GM12892 (cell line): ENCODE data around the gene SCAPER.

Source experiments
- DNase-seq: peaks from one replicate; pipeline ENCODE4 v3.0.0; 2011; ENCODE audit not compliant: insufficient read length
- FAIRE-seq: peaks from 2 replicates; lab custom pipeline; 2011; peaks lifted over from hg19 to GRCh38; lab: Jason Lieb, UNC
- POLR2A ChIP-seq: IDR thresholded peaks from 2 replicates; pipeline ENCODE4 v1.6.1; 2011; ENCODE audit warnings: low read depth, low read length, control low read depth
- POLR2AphosphoS5 ChIP-seq: IDR thresholded peaks from 2 replicates; pipeline ENCODE4 v1.6.1; 2011; ENCODE audit warnings: low read depth, low read length, control low read depth
- TAF1 ChIP-seq: IDR thresholded peaks from 2 replicates; pipeline ENCODE4 v1.6.1; 2011; ENCODE audit warnings: low read depth, mild to moderate bottlenecking, control low read depth, low read length, borderline replicate concordance

Gene SCAPER

GRCh38 chr15:76669521-76670207 lies 235.5 kb downstream of the SCAPER start:
- no peak for DNase-seq
- TF ChIP-seq TAF1 (no peak), POLR2AphosphoS5 (no peak), POLR2A (no peak)
- no peak for FAIRE-seq

- TF ChIP-seq POLR2A = no peak
- TF ChIP-seq TAF1 = no peak
- no peak for TF ChIP-seq POLR2AphosphoS5
- FAIRE-seq = no peak
- DNase-seq = no peak
These were observed 236.2 kb downstream of the SCAPER start for GRCh38 chr15:76668900-76669299.

GRCh38 chr15:76667943-76668715 lies 237.0 kb downstream of the SCAPER start:
- DNase-seq (no peak), FAIRE-seq (peak; percentile 9)

GRCh38 chr15:76664895-76665294 lies 240.2 kb downstream of the SCAPER start:
- DNase-seq (no peak), FAIRE-seq (no peak)

More at GRCh38 chr15:76667943-76668715, 237.0 kb downstream of the SCAPER start:
- TF ChIP-seq TAF1 = no peak
- TF ChIP-seq POLR2AphosphoS5 = no peak
- no peak for TF ChIP-seq POLR2A

GRCh38 chr15:76664411-76664810 lies 240.7 kb downstream of the SCAPER start:
- FAIRE-seq (no peak), DNase-seq (no peak)
- no peak for TF ChIP-seq TAF1
- no peak for TF ChIP-seq POLR2AphosphoS5
- TF ChIP-seq POLR2A = no peak

More at GRCh38 chr15:76664895-76665294, 240.2 kb downstream of the SCAPER start:
- TF ChIP-seq TAF1 (no peak), POLR2A (no peak), POLR2AphosphoS5 (no peak)

GRCh38 chr15:76663529-76663928 lies 241.6 kb downstream of the SCAPER start:
- TF ChIP-seq POLR2A = no peak
- TF ChIP-seq POLR2AphosphoS5 = no peak
- TF ChIP-seq TAF1 = no peak
- FAIRE-seq = no peak
- DNase-seq = no peak

- FAIRE-seq (no peak), DNase-seq (no peak)
- no peak for TF ChIP-seq TAF1
- no peak for TF ChIP-seq POLR2A
- no peak for TF ChIP-seq POLR2AphosphoS5
These were observed 256.3 kb downstream of the SCAPER start for GRCh38 chr15:76648732-76649444.

GRCh38 chr15:76647612-76648011 lies 257.5 kb downstream of the SCAPER start:
- DNase-seq = no peak
- TF ChIP-seq POLR2AphosphoS5 (no peak), TAF1 (no peak), POLR2A (no peak)
- FAIRE-seq = no peak

- TF ChIP-seq POLR2AphosphoS5 = no peak
- DNase-seq = no peak
- no peak for FAIRE-seq
These were observed 260.5 kb downstream of the SCAPER start for GRCh38 chr15:76644646-76645045.

- FAIRE-seq (no peak), DNase-seq (no peak)
- TF ChIP-seq POLR2AphosphoS5 (no peak), POLR2A (no peak), TAF1 (no peak)
These were observed 262.5 kb downstream of the SCAPER start for GRCh38 chr15:76642671-76643070.

GRCh38 chr15:76637166-76637565 lies 268.0 kb downstream of the SCAPER start:
- FAIRE-seq (no peak), DNase-seq (no peak)
- TF ChIP-seq POLR2A (no peak), TAF1 (no peak), POLR2AphosphoS5 (no peak)

GRCh38 chr15:76636059-76636458 lies 269.1 kb downstream of the SCAPER start:
- no peak for TF ChIP-seq TAF1
- no peak for DNase-seq
- FAIRE-seq = no peak

- DNase-seq (no peak), FAIRE-seq (no peak)
- no peak for TF ChIP-seq TAF1
- TF ChIP-seq POLR2A = no peak
- no peak for TF ChIP-seq POLR2AphosphoS5
These were observed 278.5 kb downstream of the SCAPER start for GRCh38 chr15:76626611-76627010.
